H1 (cell line): Measurements from ENCODE around the gene CYB561D2. TPM values are rescaled to one million over a fixed set of nuclear protein-coding genes. Genes with fewer than 3 reads are reported as not detected.

Experiments used
- CTCF ChIA-PET: fragments of 300-600 bp; sonication (Branson Sonifier 250); formaldehyde crosslinking; loops from one replicate; lab custom pipeline; 2021; ENCODE audit not compliant: partially characterized antibody; lab: Charles Lee
- POLR2A ChIA-PET: fragments of 300-600 bp; sonication (Branson Sonifier 250); formaldehyde crosslinking; loops from one replicate; lab custom pipeline; 2021; ENCODE audit warnings: inconsistent platforms; ENCODE audit not compliant: partially characterized antibody; lab: Charles Lee
- DNase-seq, 2 experiments: peaks; one replicate each; pipeline versions ENCODE4 v3.0.0 to v3.0.0-alpha.2; 2010 to 2022; ENCODE audit warnings: low spot score in 2 of 2, low read depth in 1 of 2, mixed read lengths in 1 of 2
- FAIRE-seq: peaks from 2 replicates; lab custom pipeline; 2011; peaks lifted over from hg19 to GRCh38; lab: Jason Lieb, UNC
- H2AFZ ChIP-seq: 2 replicates; pipeline ENCODE4 v1.8.1; 2012; ENCODE audit warnings: low read length, inconsistent platforms
- H2AK5ac ChIP-seq: 2 replicates; pipeline ENCODE4 v1.6.1; 2013; ENCODE audit warnings: low read depth, low read length
- H2BK120ac ChIP-seq: replicated peaks from 2 replicates; pipeline ENCODE3; 2013; ENCODE audit warnings: low read depth, low read length, inconsistent platforms
- H2BK12ac ChIP-seq: 2 replicates; pipeline ENCODE4 v1.6.1; 2013; ENCODE audit warnings: low read depth, low read length
- H2BK15ac ChIP-seq: 2 replicates; pipeline ENCODE4 v1.6.1; 2013; ENCODE audit warnings: low read length
- H2BK20ac ChIP-seq: 2 replicates; pipeline ENCODE4 v1.6.1; 2013; ENCODE audit warnings: low read length
- H2BK5ac ChIP-seq: 2 replicates; pipeline ENCODE4 v1.6.1; 2013; ENCODE audit warnings: low read depth, low read length
- H3K14ac ChIP-seq: 2 replicates; pipeline ENCODE4 v1.6.1; 2013; ENCODE audit warnings: inconsistent platforms; ENCODE audit not compliant: insufficient read length
- H3K18ac ChIP-seq: 2 replicates; pipeline ENCODE4 v1.6.1; 2013; ENCODE audit warnings: low read length; ENCODE audit errors: extremely low read depth
- H3K23ac ChIP-seq: 2 replicates; pipeline ENCODE4 v1.6.1; 2013; ENCODE audit warnings: inconsistent platforms; ENCODE audit not compliant: insufficient read length
- H3K23me2 ChIP-seq: 2 replicates; pipeline ENCODE4 v1.6.1; 2013; ENCODE audit warnings: low read depth, low read length
- H3K27ac ChIP-seq: 2 replicates; pipeline ENCODE4 v1.6.1; 2011; ENCODE audit warnings: low read depth, low read length, inconsistent platforms
- H3K27me3 ChIP-seq, 4 experiments: replicated peaks in 1 of 4; 1 replicate in 1 of 4; 2 replicates in 3 of 4; pipeline versions ENCODE4 v1.6.1 to v1.8.1; 2011 to 2013; ENCODE audit warnings: low read length in 3 of 4, mild to moderate bottlenecking in 3 of 4, inconsistent platforms in 2 of 4, mixed read lengths in 2 of 4, moderate library complexity in 1 of 4; ENCODE audit not compliant: control insufficient read depth in 3 of 4, insufficient read depth in 3 of 4; ENCODE audit errors: extremely low read depth in 1 of 4
- H3K36me3 ChIP-seq, 4 experiments: 2 replicates each; pipeline versions ENCODE4 v1.6.1 to v1.8.1; 2011 to 2013; ENCODE audit warnings: mild to moderate bottlenecking in 4 of 4, low read length in 3 of 4, moderate library complexity in 2 of 4, control low read depth in 1 of 4, inconsistent platforms in 1 of 4; ENCODE audit not compliant: insufficient read depth in 4 of 4, control insufficient read depth in 2 of 4
- H3K4ac ChIP-seq: replicated peaks from 2 replicates; pipeline ENCODE3; 2013; ENCODE audit warnings: low read length, low read depth, mixed read lengths, inconsistent platforms; ENCODE audit not compliant: insufficient read length
- H3K4me1 ChIP-seq, 4 experiments: replicated peaks in 1 of 4; 1 replicate in 1 of 4; 2 replicates in 3 of 4; pipeline versions ENCODE4 v1.6.1 to v1.8.1; 2011 to 2013; ENCODE audit warnings: low read length in 3 of 4, inconsistent platforms in 2 of 4, mixed read lengths in 1 of 4; ENCODE audit not compliant: insufficient read depth in 4 of 4, control insufficient read depth in 3 of 4
- H3K4me2 ChIP-seq, 2 experiments: 2 replicates each; pipeline versions ENCODE4 v1.6.1 to v1.8.1; 2011 to 2013; ENCODE audit warnings: low read depth in 2 of 2, low read length in 2 of 2, control low read depth in 1 of 2, inconsistent platforms in 1 of 2, mild to moderate bottlenecking in 1 of 2; ENCODE audit not compliant: insufficient read depth in 1 of 2
- H3K4me3 ChIP-seq, 4 experiments: fragments of 200-600, 300-600 bp in 1 of 4; sonication (generic), shearing (Covaris generic), sonication (Bioruptor Twin) in 1 of 4; 2 replicates each; pipeline versions ENCODE4 v1.5.1 to v1.8.1; 2011 to 2016; ENCODE audit warnings: low read length in 4 of 4, low read depth in 3 of 4, control low read depth in 2 of 4, inconsistent platforms in 2 of 4, mild to moderate bottlenecking in 2 of 4, mixed read lengths in 1 of 4, moderate library complexity in 1 of 4; ENCODE audit not compliant: insufficient read depth in 2 of 4; ENCODE audit errors: extremely low read depth in 1 of 4
- H3K56ac ChIP-seq: replicated peaks from 2 replicates; pipeline ENCODE3; 2013; ENCODE audit warnings: low read depth, mild to moderate bottlenecking, mixed read lengths, low read length, inconsistent platforms; ENCODE audit not compliant: insufficient read length
- H3K79me1 ChIP-seq: 2 replicates; pipeline ENCODE4 v1.6.1; 2013; ENCODE audit warnings: low read depth, low read length, control low read depth
- H3K79me2 ChIP-seq, 2 experiments: 2 replicates each; pipeline versions ENCODE4 v1.6.1 to v1.8.1; 2012 to 2013; ENCODE audit warnings: low read length in 2 of 2, mild to moderate bottlenecking in 2 of 2, inconsistent platforms in 1 of 2; ENCODE audit not compliant: insufficient read depth in 2 of 2, control insufficient read depth in 1 of 2
- H3K9ac ChIP-seq, 4 experiments: replicated peaks in 1 of 4; 1 replicate in 1 of 4; 2 replicates in 3 of 4; pipeline versions ENCODE4 v1.6.1 to v1.8.1; 2011 to 2013; ENCODE audit warnings: low read depth in 3 of 4, low read length in 3 of 4, control low read depth in 2 of 4, mild to moderate bottlenecking in 2 of 4, moderate library complexity in 2 of 4, inconsistent platforms in 1 of 4; ENCODE audit errors: extremely low read depth in 1 of 4
- H3K9me3 ChIP-seq, 2 experiments: 2 replicates each; pipeline versions ENCODE4 v1.6.1 to v1.8.1; 2012 to 2013; ENCODE audit warnings: mild to moderate bottlenecking in 2 of 2, moderate library complexity in 2 of 2, control low read depth in 1 of 2, inconsistent platforms in 1 of 2, low read depth in 1 of 2, low read length in 1 of 2, mixed read lengths in 1 of 2; ENCODE audit not compliant: insufficient read depth in 2 of 2
- H4K20me1 ChIP-seq, 2 experiments: replicated peaks in 1 of 2; 2 replicates each; pipeline versions ENCODE3 to v1.8.1; 2011 to 2013; ENCODE audit warnings: inconsistent platforms in 2 of 2, low read length in 2 of 2, mild to moderate bottlenecking in 1 of 2; ENCODE audit not compliant: insufficient read depth in 2 of 2, control insufficient read depth in 1 of 2
- H4K5ac ChIP-seq: 2 replicates; pipeline ENCODE4 v1.6.1; 2013; ENCODE audit warnings: low read length, low read depth, mixed read lengths, inconsistent platforms; ENCODE audit not compliant: insufficient read length
- H4K8ac ChIP-seq: 2 replicates; pipeline ENCODE4 v1.8.0; 2013; ENCODE audit warnings: mild to moderate bottlenecking, moderate library complexity, low read length, inconsistent platforms; ENCODE audit not compliant: insufficient read depth; ENCODE audit errors: extremely low read depth
- H4K91ac ChIP-seq: replicated peaks from 2 replicates; pipeline ENCODE3; 2013; ENCODE audit warnings: low read length, mixed read lengths, inconsistent platforms; ENCODE audit not compliant: insufficient read length
- BCL11A ChIP-seq, 2 experiments: IDR thresholded peaks; one replicate each; pipeline ENCODE4 v1.6.1; 2011; ENCODE audit warnings: low read depth in 2 of 2, low read length in 2 of 2, mild to moderate bottlenecking in 2 of 2
- EP300 ChIP-seq, 2 experiments: IDR thresholded peaks; 1 replicate in 1 of 2; 2 replicates in 1 of 2; pipeline ENCODE4 v1.6.1; 2011 to 2012; ENCODE audit warnings: low read depth in 2 of 2, low read length in 2 of 2, mild to moderate bottlenecking in 2 of 2, borderline replicate concordance in 1 of 2, inconsistent platforms in 1 of 2, moderate library complexity in 1 of 2
- WGBS, 2 experiments: shearing (Covaris generic) in 1 of 2; methylation state at CpG; one replicate each; pipeline versions ENCODE4 v1.1.6 to v1.1.7; 2013 to 2015; ENCODE audit warnings: low lambda C conversion rate in 2 of 2, mixed read lengths in 2 of 2, inconsistent platforms in 1 of 2, low coverage in 1 of 2, missing lambda C conversion rate in 1 of 2; ENCODE audit not compliant: insufficient replicate concordance in 2 of 2, insufficient coverage in 1 of 2, insufficient read length in 1 of 2; ENCODE audit errors: extremely low coverage in 1 of 2, missing lambda C conversion rate in 1 of 2; 5-methylcytosine and 5-hydroxymethylcytosine counted together
- polyA plus RNA-seq, 7 experiments: library from polyadenylated mRNA; depleted of rRNA in 3 of 7; stranded (reverse) in 5 of 7; unstranded in 2 of 7; fragments of >200 nt in 5 of 7; fragments of 200-250 nt in 2 of 7; gene quantifications; 1 replicate in 5 of 7; 2 replicates in 1 of 7; 4 replicates in 1 of 7; pipeline versions ENCODE4 v1.2.1 to v1.2.3, GENCODE V29; 2011 to 2013; ENCODE audit warnings: missing spikeins in 2 of 7, mixed read lengths in 2 of 7
- total RNA-seq: library from RNA; stranded (reverse); fragmentation: NEBNext Ultra II Directional; extraction: Animal tissue kit (Norgen Biotek cat#: 25700); gene quantifications from 2 replicates; pipeline ENCODE4 v1.2.1, GENCODE V29; 2021

Gene CYB561D2
- total and polyA plus RNA-seq, 2 of the 8 experiments (the other 6 are each of a cell fraction or from before 2014, with no cell fraction given), result 9.8 to 34.0 TPM

- H3K36me3 ChIP-seq, result peaks cover 16 to 34% (median 28%) of the 10 kb centered on the region in 4 experiments
- peaks cover 20% of the 10 kb centered on the region for H3K79me1 ChIP-seq
- H3K9ac ChIP-seq, result no peak overlapping the region
- H3K9me3 ChIP-seq, result no peaks in the 10 kb centered on the region
- no peak overlapping the region for H2BK120ac ChIP-seq
- no peak overlapping the region for H3K18ac ChIP-seq
- no peak overlapping the region for H3K14ac ChIP-seq
- no peak overlapping the region for H2AK5ac ChIP-seq
- no peak overlapping the region for H3K56ac ChIP-seq
- no peak overlapping the region for H3K23ac ChIP-seq
- H3K79me2 ChIP-seq, result peaks cover 0 to 25% of the 10 kb centered on the region in 2 experiments; a peak in 3 of 4 replicates
- H2AFZ ChIP-seq, result no peak overlapping the region
- H2BK15ac ChIP-seq, result 0 out of 2 replicates have a peak overlapping the region, but pooled peaks have one; percentile 55
- ChIA-PET CTCF (interaction anchor here (0.6 to 3.9 kb wide), 9 partner anchors 9 to 198 kb away, joined by 3 to 17 read pairs (median 4); partner anchors contain the start of genes HYAL1 and TUSC2), POLR2A (interaction anchor here (0.8 to 12.6 kb wide), 7 partner anchors 10 to 68 kb away, joined by 3 to 149 read pairs (median 5); partner anchors contain the start of genes HYAL1, HYAL3, NAA80 and TUSC2)
- no peak overlapping the region for H2BK20ac ChIP-seq
- FAIRE-seq (no peak), DNase-seq (no peak)
- H3K27me3 ChIP-seq, result no peaks in the 10 kb centered on the region
- peaks cover 0 to 33% (median 19%) of the 10 kb centered on the region in 4 experiments; a peak in 6 of 7 replicates for H3K4me1 ChIP-seq
- no peak overlapping the region for H3K4ac ChIP-seq
- peak overlapping the region in 1 of 2 experiments; percentile 97; a peak in 2 of 4 replicates for H3K4me2 ChIP-seq
- H3K4me3 ChIP-seq, result no peak overlapping the region
- 0 out of 2 replicates have a peak overlapping the region, but pooled peaks have one; percentile 32 for H3K27ac ChIP-seq
- no peak overlapping the region for H2BK12ac ChIP-seq
- no peak overlapping the region for H4K91ac ChIP-seq
- TF ChIP-seq EP300 (IDR thresholded peaks at IDR 0.05; ENCODE audit: borderline replicate concordance in 1 of 2, low read depth in 2 of 2, low read length in 2 of 2), result no peak
- TF ChIP-seq BCL11A (IDR thresholded peaks at IDR 0.05; ENCODE audit: low read depth in 2 of 2, low read length in 2 of 2), result no peak
- 96% methylated on average over 16 of the region's 16 CpGs; no CpG with 5 or more reads in 1 of the 2 experiments for WGBS, 2 experiments
- H3K23me2 ChIP-seq, result peaks cover 17% of the 10 kb centered on the region
- no peak overlapping the region for H4K5ac ChIP-seq
- H2BK5ac ChIP-seq, result no peak overlapping the region
- peaks cover 19 to 35% of the 10 kb centered on the region in 2 experiments for H4K20me1 ChIP-seq
- H4K8ac ChIP-seq, result no peak overlapping the region; the same call in 1 of the 2 replicates
These were observed 31.3 kb upstream of the CYB561D2 start for GRCh38 chr3:50319181-50319893.
